Erythroblast (primary cell): ENCODE results near the gene OSBP2.

Experiments
- DNase-seq, 2 experiments: peaks; one replicate each; lab custom pipeline; 2025; lab: John Stamatoyannopoulos, UW
- GATA1 ChIP-seq: IDR thresholded peaks from 2 replicates; pipeline ENCODE4 v1.6.1; 2011; ENCODE audit warnings: low read depth, mild to moderate bottlenecking, control low read depth, low read length, moderate library complexity
- POLR2A ChIP-seq: IDR thresholded peaks from 2 replicates; pipeline ENCODE4 v1.6.1; 2011; ENCODE audit warnings: mild to moderate bottlenecking, low read length

OSBP2 gene

GRCh38 chr22:30902496-30903357, 208.1 kb downstream of the OSBP2 start:
- TF ChIP-seq GATA1 = no peak
- TF ChIP-seq POLR2A = peak; percentile 19
- DNase-seq = peak in 1 of 2 experiments; percentile 31

- DNase-seq = no peak
- TF ChIP-seq POLR2A (no peak), GATA1 (no peak)
These were observed 209.3 kb downstream of the OSBP2 start for GRCh38 chr22:30903876-30904460.

- DNase-seq = peak in 1 of 2 experiments; percentile 31
- TF ChIP-seq POLR2A = no peak
- TF ChIP-seq GATA1 = no peak
These were observed 211.1 kb downstream of the OSBP2 start for GRCh38 chr22:30905696-30906341.

GRCh38 chr22:30906411-30906810, 211.7 kb downstream of the OSBP2 start:
- TF ChIP-seq GATA1 = no peak
- TF ChIP-seq POLR2A = no peak
- DNase-seq = no peak

- TF ChIP-seq GATA1 = no peak
- TF ChIP-seq POLR2A = no peak
- no peak for DNase-seq
These were observed 212.3 kb downstream of the OSBP2 start for GRCh38 chr22:30906946-30907345.

- TF ChIP-seq GATA1 (no peak), POLR2A (peak; percentile 51)
- DNase-seq = no peak
These were observed 213.4 kb downstream of the OSBP2 start for GRCh38 chr22:30908051-30908461.

- peak in 1 of 2 experiments; percentile 44 for DNase-seq
- TF ChIP-seq GATA1 (no peak), POLR2A (no peak)
These were observed 214.6 kb downstream of the OSBP2 start for GRCh38 chr22:30909306-30909705.

- peak in 1 of 2 experiments; percentile 29 for DNase-seq
- TF ChIP-seq POLR2A (no peak), GATA1 (no peak)
These were observed 215.7 kb downstream of the OSBP2 start for GRCh38 chr22:30910358-30910757.

GRCh38 chr22:30918761-30919160, 224.1 kb downstream of the OSBP2 start:
- TF ChIP-seq GATA1 (no peak), POLR2A (no peak)
- DNase-seq = no peak

GRCh38 chr22:30919973-30920372, 225.3 kb downstream of the OSBP2 start:
- DNase-seq = no peak

GRCh38 chr22:30920407-30920806, 225.7 kb downstream of the OSBP2 start:
- TF ChIP-seq POLR2A (no peak), GATA1 (no peak)
- peak; percentile 79 to 88 for DNase-seq

More at GRCh38 chr22:30919973-30920372, 225.3 kb downstream of the OSBP2 start:
- no peak for TF ChIP-seq GATA1
- TF ChIP-seq POLR2A = no peak

- TF ChIP-seq GATA1 (no peak), POLR2A (no peak)
- no peak for DNase-seq
These were observed 226.4 kb downstream of the OSBP2 start for GRCh38 chr22:30921108-30921507.

- TF ChIP-seq GATA1 (no peak), POLR2A (peak; percentile 46)
- DNase-seq = peak; percentile 64 to 66
These were observed 227.5 kb downstream of the OSBP2 start for GRCh38 chr22:30922151-30922611.
